COLO829 (cell line): ENCODE measurements around the gene NEK8.

ENCODE experiments used
- DNase-seq: peaks from one replicate; pipeline ENCODE4 v3.0.0; 2012; ENCODE audit warnings: low spot score

The NEK8 gene

GRCh38 chr17:28728364-28729200 is at the start of gene NEK8:
TSS of gene NEK8 (plus strand) at chr17:28728788. CDS start at chr17:28728814, 26 bp downstream.
- peak; percentile 97 for DNase-seq

- no peak for DNase-seq
These were observed 45.9 kb upstream of the NEK8 start for GRCh38 chr17:28682655-28683054.

GRCh38 chr17:28684963-28685362 is 43.6 kb upstream of the NEK8 start:
- no peak for DNase-seq

- no peak for DNase-seq
These were observed 43.2 kb upstream of the NEK8 start for GRCh38 chr17:28685366-28685765.

GRCh38 chr17:28686296-28686695 is 42.3 kb upstream of the NEK8 start:
- no peak for DNase-seq

- no peak for DNase-seq
These were observed 40.1 kb upstream of the NEK8 start for GRCh38 chr17:28688481-28688880.

- DNase-seq, result no peak
These were observed 39.6 kb upstream of the NEK8 start for GRCh38 chr17:28689011-28689410.

- DNase-seq, result peak; percentile 35
These were observed 34.7 kb upstream of the NEK8 start for GRCh38 chr17:28693869-28694268.

- DNase-seq, result no peak
These were observed 30.2 kb upstream of the NEK8 start for GRCh38 chr17:28698253-28698941.

- DNase-seq, result no peak
These were observed 28.3 kb upstream of the NEK8 start for GRCh38 chr17:28700278-28700677.

- DNase-seq, result no peak
These were observed 27.6 kb upstream of the NEK8 start for GRCh38 chr17:28700830-28701492.

- no peak for DNase-seq
These were observed 26.4 kb upstream of the NEK8 start for GRCh38 chr17:28702026-28702751.

GRCh38 chr17:28702752-28703150 is 25.8 kb upstream of the NEK8 start:
- no peak for DNase-seq

- no peak for DNase-seq
These were observed 24.9 kb upstream of the NEK8 start for GRCh38 chr17:28703552-28704218.

GRCh38 chr17:28704219-28704858 is 24.2 kb upstream of the NEK8 start:
- no peak for DNase-seq

GRCh38 chr17:28705074-28705659 is 23.4 kb upstream of the NEK8 start:
- no peak for DNase-seq

- no peak for DNase-seq
These were observed 22.8 kb upstream of the NEK8 start for GRCh38 chr17:28705728-28706334.

- no peak for DNase-seq
These were observed 21.9 kb upstream of the NEK8 start for GRCh38 chr17:28706471-28707338.

GRCh38 chr17:28707339-28707720 is 21.3 kb upstream of the NEK8 start:
- no peak for DNase-seq
